GM12878 (cell line): Measurements from ENCODE around the gene HIVEP3. TPM values are rescaled to one million over a fixed set of nuclear protein-coding genes. Genes with fewer than 3 reads are reported as not detected.

Experiments used
- ATAC-seq: fragments of 200-7000 bp; cut with Tn5 transposase; 3 replicates; pipeline ENCODE4 v1.9.1; 2020; ENCODE audit warnings: mild to moderate bottlenecking, moderate library complexity
- BruUV-seq: library from RNA; stranded (reverse); fragments of 400-500 nt; replicated peaks from 2 replicates; lab custom pipeline; 2021; lab: Mats Ljungman, UMichigan
- CTCF ChIA-PET: fragments of 300-600 bp; sonication (Branson Sonifier 250); formaldehyde crosslinking; extraction: SDS; loops from one replicate; lab custom pipeline; 2021; ENCODE audit warnings: inconsistent platforms; lab: Yijun Ruan, JAX
- POLR2A ChIA-PET: fragments of 350-600 bp; formaldehyde crosslinking; extraction: SDS; loops from one replicate; lab custom pipeline; 2021; ENCODE audit warnings: inconsistent platforms; lab: Charles Lee
- RAD21 ChIA-PET: fragments of 300-600 bp; sonication (Branson Sonifier 250); formaldehyde crosslinking; loops from one replicate; lab custom pipeline; 2023; ENCODE audit warnings: antibody characterized with exemption; ENCODE audit not compliant: unreplicated experiment; lab: Charles Lee
- SMC1A ChIA-PET: fragments of 300-600 bp; sonication (Branson Sonifier 250); formaldehyde crosslinking; loops from one replicate; lab custom pipeline; 2023; ENCODE audit not compliant: unreplicated experiment, uncharacterized antibody; lab: Charles Lee
- DNase-seq: peaks from one replicate; pipeline ENCODE4 v3.0.0-alpha.2; 2011; ENCODE audit warnings: low read depth, low spot score
- FAIRE-seq: peaks from 3 replicates; lab custom pipeline; 2011; peaks lifted over from hg19 to GRCh38; lab: Jason Lieb, UNC
- H2AFZ ChIP-seq: 2 replicates; pipeline ENCODE4 v1.6.0; 2011; ENCODE audit warnings: low read depth, low read length, control low read depth; ENCODE audit not compliant: control insufficient read depth
- H3K27ac ChIP-seq: 2 replicates; pipeline ENCODE4 v1.5.1; 2011; ENCODE audit warnings: control low read depth; ENCODE audit not compliant: control insufficient read depth, insufficient read depth
- H3K27me3 ChIP-seq, 2 experiments: replicated peaks in 1 of 2; 2 replicates each; pipeline versions ENCODE4 v1.6.0 to v1.6.1; 2011; ENCODE audit warnings: low read length in 1 of 2; ENCODE audit not compliant: control insufficient read depth in 2 of 2, insufficient read depth in 2 of 2
- H3K36me3 ChIP-seq, 2 experiments: 2 replicates each; pipeline ENCODE4 v1.5.1; 2011; ENCODE audit warnings: low read length in 1 of 2; ENCODE audit not compliant: control insufficient read depth in 2 of 2, insufficient read depth in 2 of 2
- H3K4me1 ChIP-seq: 2 replicates; pipeline ENCODE4 v1.6.1; 2011; ENCODE audit warnings: mild to moderate bottlenecking, low read length, moderate library complexity, mixed read lengths; ENCODE audit not compliant: control insufficient read depth, insufficient read depth
- H3K4me2 ChIP-seq: 2 replicates; pipeline ENCODE4 v1.6.0; 2011; ENCODE audit warnings: control low read depth; ENCODE audit not compliant: control insufficient read depth, insufficient read depth
- H3K4me3 ChIP-seq: fragments of 200-600 bp; sonication (generic); 2 replicates; pipeline ENCODE4 v1.5.1; 2016
- H3K79me2 ChIP-seq: 2 replicates; pipeline ENCODE4 v1.6.0; 2011; ENCODE audit warnings: low read length; ENCODE audit not compliant: control insufficient read depth, insufficient read depth
- H3K9ac ChIP-seq: 2 replicates; pipeline ENCODE4 v1.8.0; 2011; ENCODE audit warnings: low read length, control low read depth, mixed read lengths; ENCODE audit not compliant: control insufficient read depth, insufficient read depth
- H3K9me3 ChIP-seq: replicated peaks from 3 replicates; pipeline ENCODE4 v1.5.1; 2011; ENCODE audit warnings: mild to moderate bottlenecking, low read length; ENCODE audit not compliant: control insufficient read depth, insufficient read depth
- H4K20me1 ChIP-seq: 2 replicates; pipeline ENCODE4 v1.6.0; 2011; ENCODE audit not compliant: control insufficient read depth, insufficient read depth
- CBX3 ChIP-seq: fragments of 200-600 bp; sonication (generic); IDR thresholded peaks from 2 replicates; pipeline ENCODE4 v1.6.1; 2016; ENCODE audit warnings: low read depth, borderline replicate concordance
- E4F1 ChIP-seq: fragments of 450-650 bp; IDR thresholded peaks from 2 replicates; pipeline ENCODE4 v1.6.1; 2018; ENCODE audit warnings: borderline replicate concordance, mild to moderate bottlenecking; ENCODE audit not compliant: partially characterized antibody
- ELK1 ChIP-seq: IDR thresholded peaks from 2 replicates; pipeline ENCODE4 v1.6.1; 2012; ENCODE audit warnings: low read depth, low read length, improper control_type of control experiment
- ZBTB33 ChIP-seq: fragments of 450-650 bp; IDR thresholded peaks from 2 replicates; pipeline ENCODE4 v1.6.1; 2017; ENCODE audit warnings: mild to moderate bottlenecking
- ZSCAN29 ChIP-seq: fragments of 450-650 bp; IDR thresholded peaks from 2 replicates; pipeline ENCODE4 v1.6.1; 2017; ENCODE audit warnings: mild to moderate bottlenecking, moderate library complexity
- WGBS: methylation state at CpG from one replicate; pipeline ENCODE4 v1.1.6; 2016; ENCODE audit warnings: low lambda C conversion rate; ENCODE audit not compliant: insufficient replicate concordance, insufficient coverage; ENCODE audit errors: missing lambda C conversion rate; 5-methylcytosine and 5-hydroxymethylcytosine counted together
- in situ Hi-C: fragments of 300-500 bp; cut with MboI; formaldehyde crosslinking; loops from 9 replicates; pipeline ENCODE4 v1.14.3; 2018; ENCODE audit warnings: mixed read lengths
- intact Hi-C: fragments of 100-400 bp; cut with micrococcal nuclease; formaldehyde crosslinking; loops from one replicate; pipeline ENCODE4 v1.14.2; 2022; ENCODE audit not compliant: unreplicated experiment
- polyA plus RNA-seq, 11 experiments: library from polyadenylated mRNA; depleted of rRNA in 4 of 11; unstranded in 6 of 11; stranded (reverse) in 5 of 11; fragments of >200 nt; fragmentation: Nextera tagmentation in 4 of 11; fragmentation: Illumina TruSeq in 1 of 11; extraction: Ambion mirVana in 4 of 11; extraction: Trizol in 1 of 11; gene quantifications; 1 replicate in 1 of 11; 2 replicates in 10 of 11; pipeline versions ENCODE4 v1.2.1 to v1.2.3, GENCODE V29; 2011 to 2016; ENCODE audit warnings: inconsistent platforms in 2 of 11, missing spikeins in 2 of 11, low read depth in 1 of 11
- total RNA-seq, 4 experiments: library from RNA; depleted of rRNA in 3 of 4; stranded (reverse); fragments of >200 nt in 3 of 4; fragmentation: Illumina TruSeq in 1 of 4; extraction: Trizol in 1 of 4; gene quantifications; 2 replicates each; pipeline versions ENCODE4 v1.2.1 to v1.2.3, GENCODE V29; 2013 to 2021

HIVEP3 gene
- total and polyA plus RNA-seq, 10 of the 15 experiments (the other 5 are each of a cell fraction or from before 2014, with no cell fraction given): 1.8 to 13.6 (median 3.8) TPM

- H3K4me1 ChIP-seq: peaks cover 33% of the 10 kb centered on the region
- SMC1A ChIA-PET: interaction anchor here (1.0 to 1.2 kb wide), 2 partner anchors 10 to 17 kb away, joined by 3 read pairs; no protein-coding TSS in a partner anchor
- H3K27ac ChIP-seq: peak overlapping the region; percentile 34; the same call in 1 of the 2 replicates
- no peaks in the 10 kb centered on the region for H3K79me2 ChIP-seq
- in situ Hi-C loops (no loop called here), intact Hi-C loops (no loop called here)
- no peak overlapping the region for H3K4me2 ChIP-seq
- no peaks in the 10 kb centered on the region for H3K27me3 ChIP-seq
- RAD21 ChIA-PET: interaction anchor here (1.4 to 1.6 kb wide), 2 partner anchors 10 to 64 kb away, joined by 4 to 5 read pairs; no protein-coding TSS in a partner anchor
- H2AFZ ChIP-seq: peak overlapping the region; percentile 32
- no peak overlapping the region for H3K9ac ChIP-seq
- ATAC-seq: no peak
- BruUV-seq: no TSS peak
- CTCF ChIA-PET: interaction anchor here (1.5 to 5.2 kb wide), 3 partner anchors 10 to 34 kb away, joined by 3 to 37 read pairs (median 4); no protein-coding TSS in a partner anchor
- WGBS: 83% methylated on average over 18 of the region's 18 CpGs
- no peak for DNase-seq
- TF ChIP-seq E4F1 (no peak), ZSCAN29 (no peak), ZBTB33 (0 out of 2 replicates have a peak, but pooled peaks have one; percentile 23), ELK1 (no peak), CBX3 (no peak)
- no peaks in the 10 kb centered on the region for H4K20me1 ChIP-seq
- no peak for FAIRE-seq
- POLR2A ChIA-PET: interaction anchor here (1.5 kb wide), 1 partner anchor 8 kb away, joined by 3 read pairs; no protein-coding TSS in a partner anchor
- H3K4me3 ChIP-seq: no peak overlapping the region
- H3K36me3 ChIP-seq: no peaks in the 10 kb centered on the region
- no peaks in the 10 kb centered on the region for H3K9me3 ChIP-seq
Measured at GRCh38 chr1:41482001-41482765, 436.5 kb downstream of the HIVEP3 start.
